HEK293 (cell line): ENCODE measurements around the gene PSMD12.
"Not testable (repeated sequence)": the region's sequence is repeated elsewhere in the genome, so short reads cannot be mapped to it uniquely, and the experiment has no call there.

Experiments used
- CTCF ChIP-seq: fragments of 450-650 bp; formaldehyde crosslinking; IDR thresholded peaks from 2 replicates; pipeline ENCODE4 v1.5.1; 2016; ENCODE audit warnings: missing biosample characterization, missing genetic modification characterization
- GLI4 ChIP-seq: fragments of 450-650 bp; formaldehyde crosslinking; IDR thresholded peaks from 2 replicates; pipeline ENCODE4 v1.5.1; 2016; ENCODE audit warnings: missing biosample characterization, missing genetic modification characterization
- KLF1 ChIP-seq: fragments of 450-650 bp; formaldehyde crosslinking; IDR thresholded peaks from 2 replicates; pipeline ENCODE4 v1.5.1; 2016; ENCODE audit warnings: missing biosample characterization, missing genetic modification characterization
- YY1 ChIP-seq: fragments of 450-650 bp; formaldehyde crosslinking; IDR thresholded peaks from 2 replicates; pipeline ENCODE4 v1.5.1; 2018; ENCODE audit warnings: missing biosample characterization, missing genetic modification characterization
- ZBTB20 ChIP-seq: fragments of 450-650 bp; formaldehyde crosslinking; IDR thresholded peaks from 2 replicates; pipeline ENCODE4 v1.5.1; 2016; ENCODE audit warnings: missing biosample characterization, missing genetic modification characterization
- ZNF214 ChIP-seq: fragments of 450-650 bp; formaldehyde crosslinking; IDR thresholded peaks from 2 replicates; pipeline ENCODE4 v1.5.1; 2017; ENCODE audit warnings: missing biosample characterization, mild to moderate bottlenecking, missing genetic modification characterization, borderline replicate concordance
- ZNF221 ChIP-seq: fragments of 450-650 bp; formaldehyde crosslinking; IDR thresholded peaks from 2 replicates; pipeline ENCODE4 v1.5.1; 2017; ENCODE audit warnings: missing biosample characterization, missing genetic modification characterization, borderline replicate concordance
- ZNF530 ChIP-seq: fragments of 450-650 bp; formaldehyde crosslinking; IDR thresholded peaks from 2 replicates; pipeline ENCODE4 v1.5.1; 2016; ENCODE audit warnings: low read depth, missing biosample characterization, missing genetic modification characterization
- ZNF830 ChIP-seq: fragments of 450-650 bp; IDR thresholded peaks from 2 replicates; pipeline ENCODE4 v1.5.0; 2018; ENCODE audit warnings: missing biosample characterization, missing genetic modification characterization, low read depth, mild to moderate bottlenecking, moderate library complexity
- TF ChIP-seq, protein P1 (sequence below): sonication (generic); formaldehyde crosslinking; IDR thresholded peaks from 2 replicates; pipeline ENCODE4 v1.8.1; 2022; ENCODE audit warnings: mild to moderate bottlenecking, moderate library complexity, missing genetic modification reagents

DNA sequence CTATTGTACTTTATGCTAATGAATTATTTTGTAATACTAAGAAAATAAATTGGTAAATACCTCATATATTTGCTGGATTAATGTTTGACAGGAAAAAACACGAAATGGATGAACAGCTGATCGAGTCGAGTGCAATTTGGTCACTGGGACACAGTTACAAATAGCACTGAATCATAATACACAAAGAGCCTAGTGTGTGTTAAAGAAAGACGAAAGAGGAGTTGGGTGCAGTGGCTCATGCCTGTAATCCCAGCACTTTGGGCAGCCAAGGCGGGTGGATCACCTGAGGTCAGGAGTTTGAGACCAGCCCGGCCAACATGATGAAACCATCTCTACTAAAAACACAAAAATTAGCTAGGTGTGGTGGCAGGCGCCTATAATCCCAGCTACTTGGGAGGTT, 28.0 kb downstream of the PSMD12 start:
- TF ChIP-seq CTCF; KLF1; ZNF530; YY1 (tag by site-specific recombination); GLI4; ZNF214 (tag by site-specific recombination); ZNF221; ZNF830; ZBTB20: not testable (repeated sequence)
- TF ChIP-seq, protein P1, sequence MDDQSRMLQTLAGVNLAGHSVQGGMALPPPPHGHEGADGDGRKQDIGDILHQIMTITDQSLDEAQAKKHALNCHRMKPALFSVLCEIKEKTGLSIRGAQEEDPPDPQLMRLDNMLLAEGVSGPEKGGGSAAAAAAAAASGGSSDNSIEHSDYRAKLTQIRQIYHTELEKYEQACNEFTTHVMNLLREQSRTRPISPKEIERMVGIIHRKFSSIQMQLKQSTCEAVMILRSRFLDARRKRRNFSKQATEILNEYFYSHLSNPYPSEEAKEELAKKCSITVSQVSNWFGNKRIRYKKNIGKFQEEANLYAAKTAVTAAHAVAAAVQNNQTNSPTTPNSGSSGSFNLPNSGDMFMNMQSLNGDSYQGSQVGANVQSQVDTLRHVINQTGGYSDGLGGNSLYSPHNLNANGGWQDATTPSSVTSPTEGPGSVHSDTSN (CRISPR knock-in tag) = not testable (repeated sequence)
